ENCODE measurements around the gene GRAMD2A.

GRAMD2A gene

DNA sequence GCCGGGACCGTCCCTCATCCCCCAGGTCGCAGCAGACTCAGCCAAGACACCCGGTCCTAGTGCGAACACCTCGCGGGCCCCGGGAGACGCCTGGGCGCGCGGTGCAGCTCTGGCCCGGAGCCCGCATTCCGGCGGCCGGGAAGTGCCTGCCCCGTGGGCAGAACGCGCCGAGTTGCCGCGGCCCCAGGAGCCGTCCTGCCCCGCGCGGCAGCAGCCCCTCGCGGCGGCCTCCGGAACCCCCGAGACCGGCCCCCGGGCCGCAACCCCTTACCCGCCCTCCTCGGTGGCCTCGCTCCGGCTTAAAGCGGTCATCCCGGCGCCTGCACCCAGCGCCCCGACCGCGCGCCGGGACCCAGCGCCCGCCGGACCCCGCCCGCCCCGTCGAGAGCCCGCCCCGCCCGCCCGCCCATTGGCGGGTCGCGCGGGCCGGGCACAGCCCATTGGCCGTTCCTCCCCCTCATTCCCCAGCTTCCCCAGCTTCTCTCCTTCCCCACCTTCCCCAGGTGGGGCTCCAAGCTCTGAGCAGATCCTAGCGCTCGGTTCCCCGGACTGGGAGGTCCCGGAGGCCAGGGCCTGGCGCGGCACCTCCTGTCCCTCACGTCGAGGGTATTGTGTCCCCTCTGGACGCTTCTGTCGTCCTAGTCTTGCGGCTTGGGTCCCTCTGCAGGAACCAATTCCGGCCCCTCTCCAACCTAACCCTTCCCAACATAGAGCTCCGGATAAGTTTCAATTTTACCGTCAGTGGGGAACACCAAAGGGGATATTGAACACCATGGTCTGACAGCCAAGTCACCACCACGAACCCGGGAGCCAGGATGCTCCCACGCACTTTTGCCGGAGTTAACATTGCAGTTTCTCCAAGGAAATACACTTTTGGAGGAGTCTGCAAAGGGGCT lies at the start of gene GRAMD2A:
GRAMD2A (minus strand) TSS at position 328 of the 896 bp plus-strand sequence.
- peak; percentile 34 for DNase-seq

DNA sequence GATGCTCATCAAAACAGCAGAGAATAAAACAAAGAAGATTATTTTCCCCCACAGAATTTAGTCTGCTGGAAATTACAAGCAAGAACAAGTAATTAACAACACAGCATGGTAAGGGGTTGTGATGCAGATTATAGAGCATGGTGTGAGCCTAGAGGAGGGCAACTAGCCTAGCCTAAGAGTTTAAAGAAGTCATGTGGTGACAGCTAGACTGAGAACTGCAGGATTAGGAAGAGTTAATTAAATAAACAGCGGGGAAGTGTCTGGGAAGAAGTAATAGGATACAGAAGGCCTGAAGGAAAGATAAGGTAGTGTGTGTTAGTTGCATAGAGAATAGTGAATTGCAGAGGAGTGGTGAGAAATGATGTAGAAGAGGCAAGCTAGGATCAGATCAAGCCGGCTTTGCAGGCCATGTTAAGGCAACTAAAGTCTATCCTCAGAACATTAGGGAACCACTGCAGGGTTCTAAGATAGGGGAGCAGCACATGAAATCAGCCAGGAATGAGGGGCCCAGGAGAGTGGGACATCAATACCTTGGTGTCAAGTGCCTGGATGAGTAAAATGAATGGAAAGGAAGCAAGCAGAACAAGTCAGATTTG lies 45.3 kb upstream of the GRAMD2A start:
- DNase-seq, result no peak

DNA sequence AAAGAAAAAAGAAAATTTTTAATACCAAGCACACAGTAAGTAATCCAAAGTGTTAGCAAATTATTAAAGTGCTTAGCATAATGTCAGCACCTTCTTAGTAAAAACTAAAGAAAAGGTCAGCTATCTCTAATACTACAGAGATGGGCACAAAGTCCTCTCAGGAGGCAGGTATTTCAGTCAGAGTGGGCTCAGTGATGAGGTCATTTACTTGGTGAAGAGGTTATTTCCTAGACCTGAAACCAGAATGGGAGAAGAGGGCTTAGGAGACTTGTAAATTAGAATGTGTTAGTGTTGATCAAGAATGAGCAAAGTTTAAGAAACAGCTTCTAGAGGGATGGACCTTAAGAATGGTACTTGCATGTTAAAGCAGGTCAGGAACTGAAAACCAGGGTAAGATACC lies 42.1 kb upstream of the GRAMD2A start:
- no peak for DNase-seq

DNA sequence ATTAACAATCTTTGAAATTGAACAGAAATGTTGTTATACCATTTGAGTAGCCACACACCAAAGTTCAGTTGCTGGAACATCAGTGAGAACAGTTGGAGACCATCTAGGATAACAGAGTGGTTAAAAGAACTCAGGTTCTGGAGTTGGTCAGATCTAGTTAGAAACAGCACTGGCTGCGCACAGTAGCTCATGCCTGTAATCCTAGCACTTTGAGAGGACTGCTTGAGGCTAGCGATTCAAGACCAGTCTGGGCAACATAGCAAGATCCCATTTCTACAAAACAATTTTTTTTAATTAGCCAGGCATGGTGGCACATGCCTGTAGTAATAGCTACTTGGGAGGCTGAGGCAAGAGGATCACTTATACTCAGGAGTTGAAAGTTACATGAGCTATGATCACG lies 41.0 kb upstream of the GRAMD2A start:
- DNase-seq, result no peak

DNA sequence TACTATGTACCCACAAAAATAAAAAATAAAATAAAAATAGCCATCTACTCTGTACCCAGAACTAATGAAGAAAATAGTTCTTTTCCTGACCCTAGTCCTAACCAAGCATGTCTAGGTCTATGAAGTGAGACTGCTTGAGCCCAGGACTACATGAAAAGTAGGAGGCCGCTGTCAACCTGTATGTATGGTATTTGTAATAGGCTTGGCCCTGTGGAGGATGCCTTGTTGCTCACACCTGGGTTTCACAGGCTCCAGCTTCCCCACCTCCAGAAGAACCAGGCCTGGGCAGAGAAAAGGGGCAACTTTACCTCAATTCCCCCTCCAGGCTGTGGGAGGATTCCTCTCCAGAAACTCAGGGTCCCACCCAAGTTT lies 40.3 kb upstream of the GRAMD2A start:
- no peak for DNase-seq

DNA sequence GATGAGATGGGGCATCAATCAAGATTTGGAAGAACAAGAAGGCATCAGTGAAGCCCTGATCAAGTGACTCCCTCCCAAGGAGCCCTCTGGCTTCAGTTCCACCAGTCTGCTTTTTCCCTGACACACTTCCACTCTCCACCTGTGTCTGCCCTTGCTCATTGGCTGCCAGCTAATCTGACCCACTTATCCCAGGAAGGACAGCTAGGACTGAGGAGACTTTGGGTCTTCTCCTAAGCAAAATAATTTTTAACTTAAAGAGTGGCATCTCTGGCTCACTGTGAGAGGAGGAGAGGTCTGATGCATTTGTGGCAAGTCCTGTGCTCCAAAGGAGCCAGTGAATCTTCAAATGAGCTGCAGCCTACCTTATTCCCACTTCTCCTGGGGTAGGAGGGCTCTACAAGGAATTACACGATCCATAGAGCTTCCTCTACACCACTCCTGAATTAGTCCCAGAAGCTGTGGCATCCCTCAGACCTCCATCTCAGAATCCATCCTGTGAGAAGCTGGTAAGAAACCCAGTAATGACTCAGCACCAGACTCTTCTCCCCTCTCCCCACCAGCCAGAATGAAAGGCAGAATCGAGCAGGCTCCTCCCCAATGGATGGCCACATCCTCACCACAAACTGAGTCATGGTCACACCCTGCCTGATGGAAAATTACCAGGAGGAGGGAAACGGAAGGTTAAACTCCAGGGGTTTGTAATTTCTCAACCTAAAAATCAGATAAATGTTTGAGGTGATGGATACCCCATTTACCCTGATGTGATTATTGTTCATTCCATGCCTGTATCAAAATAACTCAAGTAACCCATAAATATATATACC lies 39.7 kb upstream of the GRAMD2A start:
- no peak for DNase-seq

DNA sequence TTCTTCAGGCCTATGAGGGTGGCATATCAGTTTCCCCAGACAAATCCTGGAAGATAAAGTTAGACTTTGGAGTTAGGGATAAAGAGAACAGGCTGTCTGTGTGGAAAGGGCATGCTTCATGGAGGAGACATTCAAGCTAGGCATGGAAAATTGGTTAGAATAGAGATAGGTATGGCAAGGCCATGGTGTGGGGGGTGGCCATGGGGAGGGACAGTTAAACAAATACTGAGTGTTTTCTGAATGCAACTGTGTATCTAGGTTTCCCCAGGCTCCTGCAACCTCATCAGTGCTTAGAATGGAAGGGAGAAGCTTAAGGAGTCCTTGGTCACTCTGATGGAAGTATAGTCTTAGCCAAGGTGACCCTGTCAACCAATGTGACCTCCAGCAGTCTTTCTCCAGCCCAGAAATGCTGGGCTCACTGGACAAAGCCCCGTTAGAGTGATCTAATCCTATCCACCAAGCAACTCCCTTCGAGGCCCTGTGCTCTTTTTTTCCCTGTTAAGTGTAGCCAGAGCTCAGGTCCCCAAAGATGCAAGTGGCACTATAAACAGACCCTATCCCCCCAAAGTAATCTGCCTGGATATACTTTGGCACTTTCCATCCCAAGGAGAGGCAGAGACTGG lies 38.9 kb upstream of the GRAMD2A start:
- no peak for DNase-seq

DNA sequence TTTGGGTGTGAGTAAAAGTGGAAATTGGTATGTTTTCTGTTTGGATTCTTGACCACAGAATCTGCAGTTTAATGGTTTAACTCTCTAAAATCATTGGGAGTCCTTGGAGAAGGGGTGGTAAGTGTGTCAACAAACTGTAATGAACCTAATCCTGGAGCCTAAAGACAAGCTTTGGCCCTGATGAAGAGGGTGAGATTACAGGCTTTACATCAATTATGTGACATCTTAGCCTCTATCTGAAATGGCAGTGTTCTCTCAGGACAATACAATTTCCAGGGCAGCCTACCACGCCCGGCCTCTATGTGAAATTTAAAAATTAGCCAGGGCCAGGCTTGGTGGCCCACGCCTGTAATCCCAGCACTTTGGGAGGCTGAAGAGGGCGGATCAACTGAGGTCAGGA lies 37.7 kb upstream of the GRAMD2A start:
- no peak for DNase-seq

DNA sequence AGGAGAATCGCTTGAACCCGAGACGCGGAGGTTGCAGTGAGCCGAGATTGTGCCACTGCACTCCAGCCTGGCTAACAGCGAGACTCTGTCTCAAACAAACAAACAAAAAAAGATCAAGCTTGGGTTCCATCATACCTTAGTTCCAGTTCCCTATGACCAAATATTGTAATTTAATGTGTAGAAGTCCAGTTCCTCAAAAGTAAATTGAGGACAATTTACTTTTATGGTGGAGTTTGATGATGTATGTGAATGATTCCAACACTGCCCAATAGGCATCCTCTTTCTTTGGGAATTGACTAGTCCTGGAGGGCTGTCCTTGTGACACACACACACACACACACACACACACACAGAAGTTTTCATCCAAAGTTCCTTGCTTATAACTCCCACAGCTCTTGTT lies 36.2 kb upstream of the GRAMD2A start:
- DNase-seq, result no peak

DNA sequence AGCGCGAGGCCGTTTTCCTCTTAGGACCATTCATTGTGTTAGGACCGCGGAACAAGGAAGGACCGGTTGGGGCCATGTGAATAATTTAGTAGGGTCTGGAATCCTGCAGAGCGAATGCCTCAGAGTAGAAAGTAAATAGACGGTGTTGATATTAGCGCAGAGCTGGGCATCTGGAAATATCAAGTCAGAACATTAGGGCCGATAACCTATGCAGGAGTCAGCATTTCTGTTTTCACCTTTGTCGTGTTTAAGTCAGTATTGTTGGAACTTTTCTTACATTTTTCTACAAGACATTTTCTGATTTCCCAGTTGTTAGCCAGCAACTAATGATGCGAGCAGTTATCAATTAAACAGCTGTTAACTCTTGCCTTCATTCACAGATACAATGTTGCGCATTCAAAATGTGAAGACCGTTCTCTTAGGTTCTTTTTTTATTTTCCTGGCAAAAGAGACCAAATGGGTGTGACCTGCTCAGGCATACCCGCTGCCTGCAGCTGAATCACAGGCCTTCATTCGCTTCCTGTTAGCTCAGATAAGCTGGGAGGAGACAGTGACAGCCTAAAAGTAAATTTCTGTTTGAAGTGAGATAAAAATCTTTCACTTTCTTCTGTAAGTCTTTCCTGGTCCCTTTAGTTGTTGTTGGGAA lies 34.4 kb upstream of the GRAMD2A start:
- peak; percentile 63 for DNase-seq

DNA sequence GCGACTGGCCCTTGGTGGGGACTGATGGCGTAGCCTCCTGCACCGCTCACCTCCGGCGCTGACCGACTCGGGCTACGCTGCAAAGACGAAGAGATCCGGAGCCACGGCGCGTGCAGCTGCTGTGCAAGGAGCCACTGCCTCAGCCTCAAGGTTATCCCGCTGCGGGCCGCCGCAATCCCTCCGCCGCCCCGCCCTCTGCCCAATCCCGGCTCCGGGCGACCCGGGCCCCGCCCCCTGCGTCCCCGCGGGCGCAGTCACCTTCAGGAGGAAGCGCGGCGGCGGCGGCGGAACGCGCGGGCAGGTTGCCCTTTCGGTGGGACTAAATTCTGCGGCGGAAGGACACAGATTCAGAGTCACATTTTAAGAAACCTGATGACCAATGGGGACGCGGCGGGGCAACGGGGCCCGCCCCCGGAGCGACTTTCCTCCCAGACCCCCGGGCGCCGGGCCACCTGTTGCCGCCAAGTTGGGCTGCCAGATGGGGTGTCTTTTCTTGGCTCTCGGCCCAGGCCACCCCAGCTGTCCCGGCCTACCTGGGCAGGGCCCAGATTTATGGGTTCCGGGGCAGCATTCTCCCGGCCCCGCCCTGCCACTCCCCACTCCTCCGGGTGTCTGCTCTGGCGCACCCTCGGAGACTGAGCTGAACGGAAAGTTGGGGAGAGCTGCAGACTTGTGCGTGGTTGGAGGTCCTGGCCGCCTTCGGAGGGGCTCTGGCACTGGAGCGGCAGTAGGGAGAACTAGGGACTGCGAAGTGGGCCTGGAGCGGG lies 33.7 kb upstream of the GRAMD2A start, which contains the start of gene PKM:
PKM (minus strand) TSS at position 125 of the 767 bp plus-strand sequence. CDS start 12,093 bp downstream, outside the sequence.
- peak; percentile 95 for DNase-seq

DNA sequence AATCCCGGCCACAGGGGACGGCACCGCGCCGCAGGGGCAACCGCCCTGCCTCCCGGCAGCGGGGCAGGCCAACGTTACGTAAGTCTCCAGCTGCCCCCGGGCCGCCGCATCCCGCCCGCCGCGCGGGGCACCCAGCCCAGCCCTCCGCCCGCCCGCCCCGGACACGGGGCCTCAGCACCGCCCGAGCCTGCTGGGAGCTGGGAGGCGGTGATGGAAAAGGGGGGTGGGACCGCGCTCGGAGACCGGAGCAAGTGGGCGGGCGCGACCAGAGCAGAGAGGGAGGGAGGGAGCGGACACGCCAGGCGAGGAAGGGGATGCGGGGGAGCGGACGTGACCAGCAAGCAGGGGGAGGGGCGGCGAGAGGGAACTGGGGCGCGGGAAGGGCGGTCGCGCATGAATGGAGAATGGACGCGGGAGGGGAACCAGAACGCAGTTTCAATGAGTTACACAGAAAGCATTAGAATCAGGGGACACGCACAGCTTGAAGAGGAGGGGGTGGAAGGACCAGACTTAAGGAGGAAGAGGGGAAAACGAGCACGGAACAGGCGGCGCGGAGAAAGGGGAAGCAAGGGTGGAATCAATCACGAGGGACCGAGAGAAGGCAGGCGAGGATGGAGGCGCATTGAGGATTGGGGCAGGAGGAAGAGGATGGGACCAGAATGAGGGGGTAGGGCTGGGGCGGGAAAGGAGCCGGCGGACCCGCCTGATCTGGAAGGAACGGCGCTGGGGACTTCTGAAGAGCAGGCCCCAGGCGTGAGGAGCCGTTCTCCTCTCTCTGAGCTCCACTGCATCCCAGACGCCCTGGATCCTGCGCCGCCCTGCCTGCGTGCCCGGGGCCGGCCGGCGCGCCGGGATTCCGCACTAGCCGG lies 32.8 kb upstream of the GRAMD2A start:
- DNase-seq, result peak; percentile 61

DNA sequence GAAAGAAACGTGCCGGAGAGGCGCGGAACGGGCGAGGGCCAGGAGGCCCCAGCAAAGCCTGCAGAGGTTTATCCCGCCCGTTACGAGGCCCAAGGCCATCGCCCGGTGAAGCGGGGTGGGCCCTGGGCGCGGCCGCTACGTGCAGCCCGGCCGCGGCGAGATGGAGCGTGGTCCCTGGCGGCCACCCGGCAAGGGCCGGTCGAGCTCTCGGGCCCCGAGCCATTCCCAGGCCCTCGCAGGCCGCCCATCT lies 32.3 kb upstream of the GRAMD2A start:
- DNase-seq, result no peak

DNA sequence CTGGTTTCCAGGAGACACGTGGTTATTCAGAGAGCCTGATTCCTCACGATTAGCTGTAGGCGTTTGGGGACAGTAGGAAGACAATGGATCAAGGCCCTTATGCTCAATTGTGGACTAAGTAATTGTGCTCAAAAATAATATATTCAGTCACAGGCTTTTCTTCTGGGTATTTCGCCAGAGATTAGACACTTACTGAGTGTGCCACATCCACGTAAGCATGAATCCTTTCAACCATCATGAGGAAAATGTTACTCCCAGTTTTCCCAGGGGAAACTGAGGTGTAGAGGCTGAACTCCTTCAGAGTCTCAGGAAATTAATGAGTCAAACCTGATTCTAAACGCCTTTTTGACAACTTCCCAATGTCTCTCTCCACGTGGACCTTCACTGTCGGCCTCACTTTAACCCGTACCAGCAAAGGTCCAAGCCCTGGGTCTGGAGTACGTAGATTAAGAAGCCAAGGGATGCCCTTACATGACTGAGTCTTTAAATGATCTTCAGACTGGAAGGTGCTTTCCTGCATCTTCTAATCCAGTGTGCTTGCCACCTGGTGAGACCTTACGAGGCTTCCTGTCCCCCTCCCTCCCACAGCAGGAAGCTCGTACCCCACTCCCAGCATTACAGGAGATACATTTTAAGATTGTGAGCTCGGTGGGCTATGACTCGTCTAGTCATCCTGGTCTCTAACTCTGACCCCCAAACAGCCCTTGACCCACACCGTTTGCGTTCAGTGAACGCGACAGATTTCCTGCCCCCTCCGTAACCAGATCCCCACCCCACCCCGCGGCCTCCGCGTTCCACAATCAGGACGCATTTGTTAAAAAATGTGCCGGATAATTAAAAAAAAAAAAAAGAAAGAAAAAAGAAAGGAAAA lies 31.7 kb upstream of the GRAMD2A start:
- DNase-seq, result no peak

DNA sequence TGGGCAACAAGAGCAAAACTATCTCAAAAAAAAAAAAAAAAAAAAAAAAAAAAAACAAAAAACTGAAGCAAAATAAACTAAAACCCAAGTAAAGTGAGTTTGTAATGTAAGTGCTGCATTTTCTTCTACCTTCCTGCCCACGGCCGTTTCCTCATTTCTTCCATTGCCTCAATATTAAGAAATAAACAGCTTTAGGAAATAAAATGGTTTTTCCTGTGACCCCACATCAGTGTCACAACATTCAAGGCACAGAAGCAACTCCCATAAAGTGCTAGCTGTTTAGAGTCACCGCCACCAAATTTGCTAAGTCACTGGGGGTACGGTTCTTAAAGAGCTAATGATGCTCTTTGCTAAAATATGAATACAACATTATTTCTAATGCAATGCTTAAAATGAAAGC lies 30.1 kb upstream of the GRAMD2A start:
- no peak for DNase-seq

DNA sequence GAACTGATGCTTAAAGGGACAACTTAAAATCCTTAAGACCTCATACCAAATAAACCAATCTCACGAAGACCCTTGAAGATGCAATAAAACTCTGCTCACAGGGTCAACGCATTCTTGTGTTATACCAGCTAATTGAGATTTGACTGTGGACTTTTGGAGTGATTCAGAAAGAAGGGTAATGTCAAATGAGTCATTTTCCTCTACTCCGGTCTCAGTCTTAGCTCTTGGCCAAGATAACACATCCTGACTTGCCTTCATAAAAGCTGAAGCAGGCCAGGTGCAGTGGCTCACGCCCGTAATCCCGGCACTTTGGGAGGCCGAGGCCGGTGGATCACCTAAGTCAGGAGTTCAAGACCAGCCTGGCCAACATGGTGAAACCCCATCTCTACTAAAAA lies 29.6 kb upstream of the GRAMD2A start:
- DNase-seq, result no peak

DNA sequence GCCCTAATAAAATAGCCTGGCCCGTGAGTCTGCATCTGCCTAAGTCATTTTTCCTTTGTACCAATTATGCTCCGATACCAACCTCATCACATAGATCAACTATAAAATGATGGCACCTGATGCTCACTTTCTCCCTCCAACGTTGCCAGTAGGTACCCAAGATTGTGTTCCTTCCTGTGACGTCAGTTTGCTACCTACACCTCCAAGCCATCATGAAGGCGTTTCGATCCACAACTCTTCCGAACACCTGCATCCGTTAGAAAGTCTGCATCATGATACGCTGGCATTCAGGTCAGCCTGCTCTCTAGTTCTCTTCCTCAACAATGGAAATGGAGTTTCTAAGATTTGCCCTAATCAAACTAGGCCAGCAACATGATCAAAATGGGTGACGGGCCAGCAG lies 25.7 kb upstream of the GRAMD2A start:
- DNase-seq, result no peak

DNA sequence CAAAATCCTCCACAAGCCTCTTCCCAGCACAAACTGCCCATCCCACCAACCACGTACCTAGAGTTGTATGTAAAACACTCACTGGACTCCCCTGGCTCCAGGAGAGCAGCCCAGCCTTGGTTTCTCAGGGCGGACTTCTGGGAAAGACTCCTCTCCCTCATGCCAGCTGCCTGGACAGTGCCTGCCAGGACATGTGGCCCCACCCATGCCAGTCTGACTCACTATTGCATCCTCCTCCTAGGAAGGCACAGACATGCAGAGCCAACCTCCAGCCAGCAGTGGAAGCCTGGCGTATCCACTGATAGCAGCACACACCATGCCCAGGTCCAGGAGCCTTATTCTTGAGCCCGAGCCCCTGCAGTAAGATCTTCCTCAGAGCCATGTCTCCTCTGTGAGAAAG lies 24.8 kb upstream of the GRAMD2A start:
- no peak for DNase-seq

DNA sequence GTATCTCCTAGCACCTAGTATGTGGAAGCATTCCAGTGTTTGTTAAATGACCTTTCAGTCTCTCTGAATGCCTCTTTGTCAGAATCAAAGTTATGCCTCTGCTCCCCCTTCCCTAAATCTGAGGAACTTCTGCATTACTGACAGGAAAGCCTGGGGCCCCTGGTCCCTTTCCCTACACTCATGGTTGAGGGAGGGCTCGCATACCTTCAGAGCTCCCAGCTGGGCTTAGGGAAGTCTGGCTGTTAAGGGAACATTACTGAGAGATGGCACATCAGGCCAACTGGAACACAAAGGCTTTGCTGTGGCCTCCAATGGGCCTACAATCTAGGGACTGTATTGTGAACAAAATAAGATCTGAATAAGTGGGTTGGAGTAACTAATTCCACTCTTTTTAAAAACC lies 23.1 kb upstream of the GRAMD2A start:
- DNase-seq, result no peak

DNA sequence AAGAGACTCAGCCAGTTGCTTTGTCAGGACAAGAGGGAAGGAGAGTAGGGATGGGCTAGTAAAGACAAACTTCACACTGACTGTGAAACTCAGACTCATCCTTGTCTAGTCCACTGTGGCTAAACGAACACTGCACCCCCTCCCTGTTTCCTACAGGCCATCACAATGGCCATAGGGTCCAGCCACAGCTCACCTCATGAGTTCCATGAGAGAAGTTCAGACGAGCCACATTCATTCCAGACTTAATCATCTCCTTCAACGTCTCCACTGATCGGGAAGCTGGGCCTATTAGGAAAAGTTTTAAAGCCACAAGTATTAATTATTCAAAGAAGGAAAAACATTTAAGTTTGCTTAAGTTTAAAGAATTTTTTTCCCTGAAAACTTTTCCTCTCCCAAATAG lies 19.6 kb upstream of the GRAMD2A start:
- DNase-seq, result no peak
